ENCODE results near the gene CRMP1.

CRMP1 gene

GRCh38 chr4:5825321-5826041, 67.4 kb downstream of the CRMP1 start:
- Histone ChIP-seq H3K36me3 (ENCODE audit: insufficient read depth, low read length) (peaks cover 19% of the 10 kb centered on the region), H3K27me3 (ENCODE audit: control insufficient read depth in 1 of 2, insufficient read depth in 2 of 2, low read length in 2 of 2) (no peaks in the 10 kb centered on the region), H3K9ac (ENCODE audit: low read length) (no peak overlapping the region)

DNA sequence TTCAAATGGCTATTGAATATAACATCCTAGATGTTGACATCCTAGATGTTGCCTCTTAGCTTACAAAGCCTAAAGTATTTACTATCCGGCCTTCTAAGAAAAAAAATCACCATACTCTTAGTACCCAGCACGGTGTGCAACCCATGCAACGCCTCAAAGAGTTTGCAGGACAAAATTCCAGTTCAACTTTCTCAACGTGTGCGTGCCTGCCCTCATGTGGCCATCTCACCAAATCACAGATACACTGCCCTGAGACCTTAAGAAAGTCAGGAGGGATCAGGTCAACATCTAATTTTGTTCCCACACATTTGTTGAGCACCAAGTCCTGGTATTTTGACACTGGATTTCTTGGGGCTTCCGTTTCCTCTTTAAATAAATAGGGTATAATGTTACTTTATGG, 68.3 kb downstream of the CRMP1 start:
- Histone ChIP-seq H3K27me3 (ENCODE audit: control insufficient read depth in 1 of 2, insufficient read depth in 2 of 2, low read length in 2 of 2) (no peaks in the 10 kb centered on the region), H3K4me1 (ENCODE audit: insufficient read depth, low read length) (peaks cover 6% of the 10 kb centered on the region), H3K36me3 (ENCODE audit: insufficient read depth, low read length) (peaks cover 19% of the 10 kb centered on the region), H3K27ac (ENCODE audit: low read depth, low read length) (no peak overlapping the region), H3K9me3 (ENCODE audit: low read length) (no peaks in the 10 kb centered on the region), H3K4me3 (ENCODE audit: low read depth in 1 of 2, low read length in 2 of 2) (no peak overlapping the region), H3K9ac (ENCODE audit: low read length) (no peak overlapping the region)

More at GRCh38 chr4:5825321-5826041, 67.4 kb downstream of the CRMP1 start:
- Histone ChIP-seq H3K4me3 (ENCODE audit: low read depth in 1 of 2, low read length in 2 of 2) (no peak overlapping the region), H3K9me3 (ENCODE audit: low read length) (no peaks in the 10 kb centered on the region), H3K27ac (ENCODE audit: low read depth, low read length) (no peak overlapping the region), H3K4me1 (ENCODE audit: insufficient read depth, low read length) (peaks cover 6% of the 10 kb centered on the region)

- Histone ChIP-seq H3K4me3 (ENCODE audit: low read depth in 1 of 2, low read length in 2 of 2) (no peak overlapping the region), H3K4me1 (ENCODE audit: insufficient read depth, low read length) (peaks cover 6% of the 10 kb centered on the region), H3K9ac (ENCODE audit: low read length) (no peak overlapping the region), H3K27ac (ENCODE audit: low read depth, low read length) (no peak overlapping the region), H3K36me3 (ENCODE audit: insufficient read depth, low read length) (peaks cover 19% of the 10 kb centered on the region), H3K27me3 (ENCODE audit: control insufficient read depth in 1 of 2, insufficient read depth in 2 of 2, low read length in 2 of 2) (no peaks in the 10 kb centered on the region), H3K9me3 (ENCODE audit: low read length) (no peaks in the 10 kb centered on the region)
These were observed 68.7 kb downstream of the CRMP1 start for GRCh38 chr4:5824227-5824626.

GRCh38 chr4:5823542-5824211, 69.2 kb downstream of the CRMP1 start:
- Histone ChIP-seq H3K9me3 (ENCODE audit: low read length) (no peaks in the 10 kb centered on the region), H3K9ac (ENCODE audit: low read length) (no peak overlapping the region), H3K27ac (ENCODE audit: low read depth, low read length) (no peak overlapping the region), H3K36me3 (ENCODE audit: insufficient read depth, low read length) (peaks cover 21% of the 10 kb centered on the region), H3K4me3 (ENCODE audit: low read depth in 1 of 2, low read length in 2 of 2) (no peak overlapping the region), H3K27me3 (ENCODE audit: control insufficient read depth in 1 of 2, insufficient read depth in 2 of 2, low read length in 2 of 2) (no peaks in the 10 kb centered on the region), H3K4me1 (ENCODE audit: insufficient read depth, low read length) (peaks cover 6% of the 10 kb centered on the region)

- Histone ChIP-seq H3K4me1 (ENCODE audit: insufficient read depth, low read length) (peaks cover 2% of the 10 kb centered on the region), H3K27me3 (ENCODE audit: control insufficient read depth in 1 of 2, insufficient read depth in 2 of 2, low read length in 2 of 2) (no peaks in the 10 kb centered on the region), H3K27ac (ENCODE audit: low read depth, low read length) (no peak overlapping the region), H3K4me3 (ENCODE audit: low read depth in 1 of 2, low read length in 2 of 2) (no peak overlapping the region), H3K9me3 (ENCODE audit: low read length) (no peaks in the 10 kb centered on the region), H3K36me3 (ENCODE audit: insufficient read depth, low read length) (peaks cover 28% of the 10 kb centered on the region), H3K9ac (ENCODE audit: low read length) (no peak overlapping the region)
These were observed 70.3 kb downstream of the CRMP1 start for GRCh38 chr4:5822619-5823018.

GRCh38 chr4:5821665-5822358, 71.1 kb downstream of the CRMP1 start:
- Histone ChIP-seq H3K9me3 (ENCODE audit: low read length) (no peaks in the 10 kb centered on the region), H3K27me3 (ENCODE audit: control insufficient read depth in 1 of 2, insufficient read depth in 2 of 2, low read length in 2 of 2) (no peaks in the 10 kb centered on the region), H3K27ac (ENCODE audit: low read depth, low read length) (no peak overlapping the region), H3K36me3 (ENCODE audit: insufficient read depth, low read length) (peaks cover 28% of the 10 kb centered on the region), H3K4me3 (ENCODE audit: low read depth in 1 of 2, low read length in 2 of 2) (no peak overlapping the region), H3K9ac (ENCODE audit: low read length) (no peak overlapping the region), H3K4me1 (ENCODE audit: insufficient read depth, low read length) (no peaks in the 10 kb centered on the region)

DNA sequence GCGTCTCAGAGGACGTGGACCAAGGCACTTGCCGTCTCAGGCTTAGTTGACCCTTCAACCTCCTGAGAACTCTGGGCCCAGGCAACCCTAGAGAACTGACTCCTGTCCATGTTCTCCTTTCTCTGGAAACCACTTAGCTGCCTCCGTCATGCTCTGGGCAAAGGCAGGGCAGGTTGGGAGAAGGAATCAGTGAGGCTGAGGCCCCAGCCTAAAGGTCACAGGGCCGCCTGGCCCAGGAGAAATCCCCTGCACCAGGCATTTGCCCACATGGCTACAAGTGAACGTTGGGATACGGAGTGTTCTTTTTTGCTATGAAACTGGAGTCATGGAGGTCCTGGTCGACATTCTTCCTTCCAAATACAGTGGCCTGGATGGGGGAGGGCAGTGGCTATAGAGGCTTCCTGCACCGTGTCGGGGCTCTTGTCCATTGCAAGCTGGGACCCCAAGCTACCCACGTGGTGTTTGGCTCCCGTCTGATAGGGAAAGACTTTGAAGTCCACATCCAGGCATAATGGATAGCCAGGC, 76.0 kb downstream of the CRMP1 start:
- no peak overlapping the region for H3K9ac ChIP-seq (ENCODE audit: low read length)
- peaks cover 50% of the 10 kb centered on the region for H3K36me3 ChIP-seq (ENCODE audit: insufficient read depth, low read length)
- no peaks in the 10 kb centered on the region for H3K9me3 ChIP-seq (ENCODE audit: low read length)
- no peaks in the 10 kb centered on the region for H3K4me1 ChIP-seq (ENCODE audit: insufficient read depth, low read length)
- H3K4me3 ChIP-seq (ENCODE audit: low read depth in 1 of 2, low read length in 2 of 2) = no peak overlapping the region
- H3K27ac ChIP-seq (ENCODE audit: low read depth, low read length) = no peak overlapping the region
- H3K27me3 ChIP-seq (ENCODE audit: control insufficient read depth in 1 of 2, insufficient read depth in 2 of 2, low read length in 2 of 2) = no peaks in the 10 kb centered on the region

- Histone ChIP-seq H3K27ac (ENCODE audit: low read depth, low read length) (no peak overlapping the region), H3K9me3 (ENCODE audit: low read length) (no peaks in the 10 kb centered on the region), H3K9ac (ENCODE audit: low read length) (no peak overlapping the region), H3K27me3 (ENCODE audit: control insufficient read depth in 1 of 2, insufficient read depth in 2 of 2, low read length in 2 of 2) (no peaks in the 10 kb centered on the region), H3K4me1 (ENCODE audit: insufficient read depth, low read length) (no peaks in the 10 kb centered on the region), H3K36me3 (ENCODE audit: insufficient read depth, low read length) (peaks cover 52% of the 10 kb centered on the region), H3K4me3 (ENCODE audit: low read depth in 1 of 2, low read length in 2 of 2) (no peak overlapping the region)
These were observed 76.8 kb downstream of the CRMP1 start for GRCh38 chr4:5816101-5816500.

GRCh38 chr4:5815641-5816040, 77.2 kb downstream of the CRMP1 start:
- no peak overlapping the region for H3K27ac ChIP-seq (ENCODE audit: low read depth, low read length)
- H3K27me3 ChIP-seq (ENCODE audit: control insufficient read depth in 1 of 2, insufficient read depth in 2 of 2, low read length in 2 of 2) = no peaks in the 10 kb centered on the region
- H3K9me3 ChIP-seq (ENCODE audit: low read length) = no peaks in the 10 kb centered on the region
- no peak overlapping the region for H3K9ac ChIP-seq (ENCODE audit: low read length)
- peaks cover 52% of the 10 kb centered on the region for H3K36me3 ChIP-seq (ENCODE audit: insufficient read depth, low read length)
- H3K4me3 ChIP-seq (ENCODE audit: low read depth in 1 of 2, low read length in 2 of 2) = no peak overlapping the region
- no peaks in the 10 kb centered on the region for H3K4me1 ChIP-seq (ENCODE audit: insufficient read depth, low read length)

GRCh38 chr4:5814421-5814820, 78.5 kb downstream of the CRMP1 start:
- Histone ChIP-seq H3K9me3 (ENCODE audit: low read length) (no peaks in the 10 kb centered on the region), H3K4me1 (ENCODE audit: insufficient read depth, low read length) (no peaks in the 10 kb centered on the region), H3K36me3 (ENCODE audit: insufficient read depth, low read length) (peaks cover 63% of the 10 kb centered on the region), H3K27ac (ENCODE audit: low read depth, low read length) (no peak overlapping the region), H3K27me3 (ENCODE audit: control insufficient read depth in 1 of 2, insufficient read depth in 2 of 2, low read length in 2 of 2) (no peaks in the 10 kb centered on the region), H3K9ac (ENCODE audit: low read length) (no peak overlapping the region), H3K4me3 (ENCODE audit: low read depth in 1 of 2, low read length in 2 of 2) (no peak overlapping the region)

GRCh38 chr4:5813882-5814255, 79.0 kb downstream of the CRMP1 start:
- Histone ChIP-seq H3K27me3 (ENCODE audit: control insufficient read depth in 1 of 2, insufficient read depth in 2 of 2, low read length in 2 of 2) (no peaks in the 10 kb centered on the region), H3K4me1 (ENCODE audit: insufficient read depth, low read length) (no peaks in the 10 kb centered on the region), H3K36me3 (ENCODE audit: insufficient read depth, low read length) (peaks cover 69% of the 10 kb centered on the region), H3K4me3 (ENCODE audit: low read depth in 1 of 2, low read length in 2 of 2) (no peak overlapping the region), H3K27ac (ENCODE audit: low read depth, low read length) (no peak overlapping the region), H3K9ac (ENCODE audit: low read length) (no peak overlapping the region), H3K9me3 (ENCODE audit: low read length) (no peaks in the 10 kb centered on the region)

All from muscle layer of colon (tissue), 2 donors.